Stimulated activated CD4-positive, alpha-beta T cell treated with anti-CD3 and anti-CD28 coated beads, TNF-alpha, amount 100 ng/mL, for 48 hours (primary cell): ENCODE measurements around the gene NUDT21.
"Not testable (repeated sequence)": the region's sequence is repeated elsewhere in the genome, so short reads cannot be mapped to it uniquely, and the experiment has no call there.

Source experiments
- DNase-seq, 3 donors: peaks; one replicate each; pipeline ENCODE4 v3.0.0-alpha.2; 2020; ENCODE audit warnings: low read depth in 3 of 3

NUDT21 gene

DNA sequence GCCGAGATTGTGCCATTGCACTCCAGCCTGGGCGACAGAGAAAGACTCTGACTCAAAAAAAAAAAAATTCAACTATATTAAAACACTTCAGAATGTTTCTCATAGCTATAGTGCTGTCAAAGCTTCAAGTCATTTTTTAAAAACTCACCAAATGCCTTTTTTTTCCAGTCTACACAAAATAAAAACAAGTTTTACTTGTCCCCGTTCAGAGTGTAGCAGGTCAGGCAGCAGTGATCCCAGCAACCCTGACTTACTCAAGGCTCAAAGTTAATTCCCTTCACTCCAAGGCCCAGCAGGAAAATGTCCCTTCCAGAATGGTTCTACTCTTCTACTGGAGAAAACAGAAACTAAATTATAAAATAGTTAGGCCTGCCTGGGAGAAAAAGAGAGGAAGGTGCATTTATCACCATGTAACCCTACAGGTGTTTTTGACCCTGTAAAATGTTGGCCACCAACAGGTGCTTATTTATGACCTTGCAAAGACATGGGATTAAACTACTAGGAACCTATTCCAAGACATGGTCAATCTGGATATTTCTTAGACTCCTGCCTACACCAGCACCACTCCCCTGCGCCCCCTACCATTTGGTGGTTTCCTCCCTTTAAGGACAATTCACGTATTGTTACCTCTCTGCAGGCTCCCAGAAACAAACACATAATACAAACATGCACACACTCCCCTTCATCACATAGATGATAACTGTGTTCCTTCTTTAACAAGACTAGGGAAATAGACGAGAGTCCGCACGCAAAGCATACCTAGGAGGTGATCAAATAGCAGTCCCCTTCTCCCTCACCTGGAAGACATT lies 31.2 kb downstream of the NUDT21 start:
- no peak for DNase-seq

DNA sequence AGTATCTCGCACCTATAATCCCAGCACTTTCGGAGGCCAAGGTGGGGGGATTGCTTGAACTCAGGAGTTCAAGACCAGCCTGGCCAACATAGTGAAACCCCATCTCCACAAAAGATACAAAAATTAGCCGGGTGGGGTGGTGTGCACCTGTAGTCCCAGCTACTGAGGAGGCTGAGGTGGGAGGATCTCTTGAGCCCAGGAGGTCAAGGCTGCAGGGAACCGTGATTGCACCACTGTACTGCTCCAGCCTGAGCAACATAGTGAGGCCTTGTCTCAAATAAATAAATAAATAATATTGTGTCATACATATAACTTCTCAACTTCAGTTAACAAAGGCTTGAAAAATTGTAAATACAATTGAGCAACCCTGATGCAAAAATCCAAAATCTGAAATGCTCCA lies 34.0 kb downstream of the NUDT21 start:
- no peak for DNase-seq

GRCh38 chr16:56415875-56416274 lies 35.3 kb downstream of the NUDT21 start:
- DNase-seq, result no peak

- DNase-seq, result no peak
Measured at GRCh38 chr16:56414366-56414765, 36.8 kb downstream of the NUDT21 start.

GRCh38 chr16:56413381-56413780 lies 37.8 kb downstream of the NUDT21 start:
- DNase-seq, result no peak

DNA sequence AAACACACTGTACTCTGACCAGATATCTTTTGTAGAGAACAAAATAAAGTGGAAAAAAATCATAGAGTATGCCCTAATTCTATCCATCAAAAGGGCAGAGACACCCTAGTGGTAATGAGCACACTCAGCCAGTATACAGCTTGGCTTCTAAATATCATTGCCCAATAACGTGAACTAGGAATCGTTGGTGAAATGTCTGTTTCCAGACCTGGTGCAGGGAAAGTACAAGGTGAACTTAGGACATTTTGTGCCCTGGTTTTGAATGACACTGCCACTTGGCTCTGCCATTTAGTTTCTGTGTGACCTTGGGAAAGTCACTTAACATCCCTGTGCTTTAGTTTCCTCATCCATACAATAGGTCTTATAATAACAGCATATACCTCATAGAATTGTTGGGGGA lies 39.5 kb downstream of the NUDT21 start:
- DNase-seq, result no peak

GRCh38 chr16:56411123-56411522 lies 40.0 kb downstream of the NUDT21 start:
- DNase-seq, result no peak

DNA sequence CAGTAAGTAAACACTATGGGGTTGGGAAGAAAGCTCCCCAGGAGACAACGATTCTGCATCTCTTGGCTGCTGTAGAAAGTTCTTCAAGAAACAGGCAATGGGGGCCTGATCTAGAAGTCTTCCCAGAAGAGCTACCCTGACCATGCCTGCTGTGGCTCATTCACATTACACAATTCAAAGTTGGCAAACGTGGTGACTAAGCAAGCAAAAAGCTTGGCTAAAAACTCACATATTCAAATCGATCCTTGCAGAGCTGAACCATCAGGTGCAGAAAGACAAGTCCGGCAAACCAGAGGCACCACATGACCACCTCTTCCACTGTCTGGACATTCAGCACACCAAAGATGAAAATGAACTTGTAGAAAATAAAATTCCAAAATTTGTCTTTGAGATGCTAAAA lies 41.9 kb downstream of the NUDT21 start:
- DNase-seq, result no peak

DNA sequence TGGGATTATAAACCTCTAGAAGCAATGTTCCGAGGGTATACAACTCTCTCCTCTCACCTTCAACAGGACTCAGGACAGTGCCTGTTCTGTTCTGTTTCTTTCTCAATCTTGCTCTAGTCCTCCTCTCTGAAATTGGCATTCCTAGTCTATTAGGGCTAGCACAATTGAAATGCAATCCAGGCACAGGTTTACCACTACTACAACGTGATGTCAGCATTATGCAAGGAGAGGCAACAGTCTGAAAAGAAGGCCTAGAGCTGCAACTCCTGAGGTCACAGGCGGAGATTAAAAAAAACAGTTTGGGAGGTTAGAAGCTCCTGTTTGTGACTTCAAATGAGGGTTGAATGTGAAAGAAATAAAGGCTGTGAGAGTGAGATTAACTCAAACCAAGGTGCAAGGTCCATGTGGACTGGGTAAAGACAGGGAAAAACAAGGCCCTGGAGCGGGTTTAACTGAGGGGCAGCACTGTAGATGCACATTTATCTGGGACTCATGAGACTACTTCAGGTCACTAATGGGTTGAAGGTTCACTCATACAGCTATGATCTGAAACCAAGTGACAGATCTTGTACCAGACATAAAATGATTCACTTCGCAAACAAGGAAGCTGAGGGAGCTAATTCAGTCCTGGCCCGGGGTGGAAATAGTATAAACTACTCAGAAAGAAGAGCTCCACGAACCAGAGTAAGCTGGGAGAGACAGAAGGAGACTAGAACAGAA lies 42.6 kb downstream of the NUDT21 start:
- no peak for DNase-seq

GRCh38 chr16:56405977-56406672 lies 45.0 kb downstream of the NUDT21 start:
- DNase-seq, result no peak

GRCh38 chr16:56401482-56401881 lies 49.6 kb downstream of the NUDT21 start:
- DNase-seq, result no peak

DNA sequence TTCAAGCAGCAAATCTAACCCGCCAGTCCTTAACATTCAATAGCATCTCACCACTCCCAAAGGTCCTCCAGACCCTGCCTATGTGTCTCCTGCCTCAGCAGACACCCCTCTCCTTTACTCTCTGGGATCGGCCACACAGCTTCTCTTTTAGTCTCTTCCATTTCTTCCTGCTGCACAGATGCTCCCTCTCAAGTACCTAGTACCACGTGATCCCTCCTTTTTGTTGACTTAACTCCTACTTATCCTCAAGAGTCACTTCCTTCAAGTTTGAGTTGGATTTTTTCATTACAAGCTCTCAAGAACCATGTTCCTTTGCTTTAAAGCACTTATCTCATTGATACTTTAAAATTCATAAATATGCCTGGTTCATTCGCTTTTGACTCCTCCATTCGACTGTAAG lies 50.7 kb downstream of the NUDT21 start:
- DNase-seq, result no peak

- DNase-seq, result no peak
Measured at GRCh38 chr16:56399486-56399885, 51.6 kb downstream of the NUDT21 start.

DNA sequence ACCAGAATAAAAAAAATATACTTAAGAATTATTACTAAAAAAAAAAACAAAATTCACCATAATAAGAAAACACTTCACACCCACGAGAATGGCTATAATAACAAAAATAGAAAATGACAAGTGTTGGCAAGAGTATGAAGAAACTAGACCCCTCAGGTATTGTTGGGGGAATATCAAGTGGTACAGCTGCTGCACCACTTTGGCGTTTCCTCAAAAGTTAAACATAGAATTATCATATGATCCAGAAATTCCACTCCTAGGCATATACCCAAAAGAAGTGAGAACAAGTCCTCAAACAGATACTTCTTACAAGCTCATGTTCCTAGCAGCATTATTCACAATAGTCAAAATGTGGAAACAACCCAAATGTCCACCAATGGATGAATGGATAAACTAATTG lies 52.1 kb downstream of the NUDT21 start:
- DNase-seq, result no peak

DNA sequence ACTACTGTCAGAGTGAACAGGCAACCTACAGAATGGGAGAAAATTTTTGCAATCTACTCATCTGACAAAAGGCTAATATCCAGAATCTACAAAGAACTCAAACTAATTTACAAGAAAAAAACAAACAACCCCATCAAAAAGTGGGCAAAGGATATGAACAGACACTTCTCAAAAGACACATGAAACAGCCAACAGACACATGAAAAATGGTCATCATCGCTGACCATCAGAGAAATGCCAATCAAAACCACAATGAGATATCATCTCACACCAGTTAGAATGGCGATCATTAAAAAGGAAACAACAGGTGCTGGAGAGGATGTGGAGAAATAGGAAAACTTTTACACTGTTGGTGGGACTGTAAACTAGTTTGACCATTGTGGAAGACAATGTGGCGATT lies 54.4 kb downstream of the NUDT21 start:
- not testable (repeated sequence) for DNase-seq

DNA sequence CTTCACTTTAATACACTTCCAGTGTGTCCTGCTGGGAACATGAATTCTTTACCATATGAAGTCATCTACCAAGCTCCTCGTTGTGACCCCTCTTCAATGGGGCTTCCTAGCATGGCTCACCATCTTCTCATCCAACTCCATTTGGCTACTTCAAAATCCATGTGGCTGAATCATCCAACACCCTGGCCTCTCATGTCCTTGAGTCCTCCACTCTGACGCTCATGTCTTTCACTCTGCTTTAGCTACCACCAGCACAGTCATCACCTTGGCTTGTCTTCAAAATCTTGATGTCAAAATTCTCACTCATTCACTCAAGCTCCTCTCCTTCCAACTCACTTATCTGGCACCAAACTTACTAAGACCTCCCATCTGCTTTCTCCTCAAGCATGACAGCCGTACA lies 61.6 kb downstream of the NUDT21 start:
- DNase-seq, result no peak

GRCh38 chr16:56388209-56388608 lies 62.9 kb downstream of the NUDT21 start:
- no peak for DNase-seq

- DNase-seq, result no peak
Measured at GRCh38 chr16:56387396-56387795, 63.7 kb downstream of the NUDT21 start.

GRCh38 chr16:56384074-56384721 lies 66.9 kb downstream of the NUDT21 start:
- no peak for DNase-seq

DNA sequence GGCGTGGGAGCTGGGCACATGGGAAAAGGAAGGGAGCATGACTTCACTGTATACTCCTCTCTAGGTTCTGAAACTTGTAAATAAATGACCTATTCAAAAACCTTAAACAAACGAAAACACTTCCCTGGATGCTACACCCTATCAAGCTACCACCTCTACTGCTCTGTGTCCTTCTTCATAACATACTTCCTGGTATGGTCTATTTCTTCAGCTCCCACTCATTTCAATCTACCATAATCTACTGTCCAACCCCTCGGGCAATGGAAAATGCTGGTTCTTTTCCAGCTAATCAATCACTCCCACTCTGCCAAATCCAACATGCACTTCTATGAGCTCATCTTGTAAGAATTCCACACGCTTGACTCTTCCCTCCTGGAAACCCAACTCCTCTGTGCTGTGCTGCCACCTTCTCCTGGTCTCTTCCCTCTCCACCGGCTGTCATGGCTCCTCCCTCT lies 68.2 kb downstream of the NUDT21 start:
- DNase-seq, result no peak

GRCh38 chr16:56382459-56382858 lies 68.7 kb downstream of the NUDT21 start:
- no peak for DNase-seq
